IPS-18a (cell line): ENCODE measurements around the gene ZBTB20.

Experiments
- H3K27ac ChIP-seq: one replicate; pipeline ENCODE4 v1.5.1; 2013; ENCODE audit warnings: low read length
- H3K27me3 ChIP-seq: one replicate; pipeline ENCODE4 v1.6.1; 2013; ENCODE audit warnings: mild to moderate bottlenecking, low read length; ENCODE audit not compliant: control insufficient read depth, insufficient read depth
- H3K36me3 ChIP-seq: one replicate; pipeline ENCODE4 v1.6.1; 2013; ENCODE audit warnings: low read depth, low read length; ENCODE audit not compliant: control insufficient read depth
- H3K4me1 ChIP-seq: one replicate; pipeline ENCODE4 v1.6.1; 2013; ENCODE audit warnings: low read depth, low read length; ENCODE audit not compliant: control insufficient read depth
- H3K4me3 ChIP-seq: one replicate; pipeline ENCODE4 v1.5.1; 2013; ENCODE audit warnings: low read length
- H3K9ac ChIP-seq: one replicate; pipeline ENCODE4 v1.6.1; 2013; ENCODE audit warnings: mild to moderate bottlenecking, low read length, moderate library complexity
- H3K9me3 ChIP-seq: one replicate; pipeline ENCODE4 v1.6.1; 2013; ENCODE audit warnings: low read depth, low read length; ENCODE audit not compliant: control insufficient read depth

Gene ZBTB20

GRCh38 chr3:114873591-114873990, 273.5 kb downstream of the ZBTB20 start:
- Histone ChIP-seq H3K36me3 (no peaks in the 10 kb centered on the region), H3K27me3 (no peaks in the 10 kb centered on the region), H3K9ac (no peak overlapping the region), H3K4me3 (no peak overlapping the region), H3K9me3 (no peaks in the 10 kb centered on the region), H3K27ac (no peak overlapping the region), H3K4me1 (peaks cover 11% of the 10 kb centered on the region)

- no peaks in the 10 kb centered on the region for H3K9me3 ChIP-seq
- H3K4me1 ChIP-seq: peaks cover under 1% of the 10 kb centered on the region
- no peak overlapping the region for H3K27ac ChIP-seq
- no peak overlapping the region for H3K9ac ChIP-seq
- no peak overlapping the region for H3K4me3 ChIP-seq
- H3K27me3 ChIP-seq: no peaks in the 10 kb centered on the region
- H3K36me3 ChIP-seq: no peaks in the 10 kb centered on the region
These were observed 274.5 kb downstream of the ZBTB20 start for GRCh38 chr3:114872588-114872987.

- Histone ChIP-seq H3K4me3 (no peak overlapping the region), H3K9me3 (no peaks in the 10 kb centered on the region), H3K27me3 (no peaks in the 10 kb centered on the region), H3K36me3 (no peaks in the 10 kb centered on the region), H3K9ac (no peak overlapping the region), H3K4me1 (no peaks in the 10 kb centered on the region), H3K27ac (no peak overlapping the region)
These were observed 275.0 kb downstream of the ZBTB20 start for GRCh38 chr3:114872050-114872449.

- Histone ChIP-seq H3K9me3 (no peaks in the 10 kb centered on the region), H3K4me3 (no peak overlapping the region)
These were observed 279.1 kb downstream of the ZBTB20 start for GRCh38 chr3:114867835-114868503.

GRCh38 chr3:114867359-114867758, 279.7 kb downstream of the ZBTB20 start:
- no peak overlapping the region for H3K27ac ChIP-seq
- H3K9me3 ChIP-seq: no peaks in the 10 kb centered on the region
- H3K27me3 ChIP-seq: no peaks in the 10 kb centered on the region
- H3K36me3 ChIP-seq: no peaks in the 10 kb centered on the region
- H3K9ac ChIP-seq: no peak overlapping the region
- no peak overlapping the region for H3K4me3 ChIP-seq
- peaks cover 10% of the 10 kb centered on the region for H3K4me1 ChIP-seq

More at GRCh38 chr3:114867835-114868503, 279.1 kb downstream of the ZBTB20 start:
- peaks cover 10% of the 10 kb centered on the region for H3K4me1 ChIP-seq
- H3K9ac ChIP-seq: no peak overlapping the region
- H3K36me3 ChIP-seq: no peaks in the 10 kb centered on the region
- no peak overlapping the region for H3K27ac ChIP-seq
- H3K27me3 ChIP-seq: no peaks in the 10 kb centered on the region

GRCh38 chr3:114866430-114866829, 280.7 kb downstream of the ZBTB20 start:
- H3K36me3 ChIP-seq: no peaks in the 10 kb centered on the region
- no peak overlapping the region for H3K4me3 ChIP-seq
- H3K4me1 ChIP-seq: peaks cover 10% of the 10 kb centered on the region
- no peaks in the 10 kb centered on the region for H3K27me3 ChIP-seq
- no peaks in the 10 kb centered on the region for H3K9me3 ChIP-seq
- no peak overlapping the region for H3K9ac ChIP-seq
- no peak overlapping the region for H3K27ac ChIP-seq

- no peak overlapping the region for H3K27ac ChIP-seq
- H3K4me3 ChIP-seq: no peak overlapping the region
- no peak overlapping the region for H3K9ac ChIP-seq
- H3K9me3 ChIP-seq: no peaks in the 10 kb centered on the region
- no peaks in the 10 kb centered on the region for H3K27me3 ChIP-seq
- H3K36me3 ChIP-seq: no peaks in the 10 kb centered on the region
- H3K4me1 ChIP-seq: peaks cover 10% of the 10 kb centered on the region
These were observed 282.1 kb downstream of the ZBTB20 start for GRCh38 chr3:114864970-114865369.

- Histone ChIP-seq H3K4me1 (peaks cover 10% of the 10 kb centered on the region), H3K4me3 (no peak overlapping the region), H3K9ac (no peak overlapping the region), H3K27me3 (no peaks in the 10 kb centered on the region), H3K9me3 (no peaks in the 10 kb centered on the region), H3K27ac (no peak overlapping the region), H3K36me3 (no peaks in the 10 kb centered on the region)
These were observed 283.2 kb downstream of the ZBTB20 start for GRCh38 chr3:114863848-114864247.

GRCh38 chr3:114861666-114862065, 285.4 kb downstream of the ZBTB20 start:
- Histone ChIP-seq H3K4me1 (peaks cover 19% of the 10 kb centered on the region), H3K4me3 (no peak overlapping the region), H3K9ac (no peak overlapping the region), H3K9me3 (no peaks in the 10 kb centered on the region), H3K36me3 (no peaks in the 10 kb centered on the region), H3K27ac (no peak overlapping the region), H3K27me3 (no peaks in the 10 kb centered on the region)

- H3K9ac ChIP-seq: no peak overlapping the region
- H3K4me3 ChIP-seq: no peak overlapping the region
- H3K27ac ChIP-seq: no peak overlapping the region
- H3K4me1 ChIP-seq: peaks cover 14% of the 10 kb centered on the region
- H3K27me3 ChIP-seq: no peaks in the 10 kb centered on the region
- no peaks in the 10 kb centered on the region for H3K9me3 ChIP-seq
- no peaks in the 10 kb centered on the region for H3K36me3 ChIP-seq
These were observed 286.6 kb downstream of the ZBTB20 start for GRCh38 chr3:114860531-114860930.

- Histone ChIP-seq H3K27me3 (no peaks in the 10 kb centered on the region), H3K27ac (no peak overlapping the region), H3K9me3 (no peaks in the 10 kb centered on the region), H3K36me3 (no peaks in the 10 kb centered on the region), H3K9ac (no peak overlapping the region), H3K4me3 (no peak overlapping the region), H3K4me1 (peaks cover 14% of the 10 kb centered on the region)
These were observed 288.8 kb downstream of the ZBTB20 start for GRCh38 chr3:114858329-114858728.

- Histone ChIP-seq H3K4me3 (no peak overlapping the region), H3K27me3 (no peaks in the 10 kb centered on the region), H3K27ac (no peak overlapping the region), H3K9ac (no peak overlapping the region), H3K9me3 (no peaks in the 10 kb centered on the region), H3K36me3 (no peaks in the 10 kb centered on the region), H3K4me1 (peaks cover 14% of the 10 kb centered on the region)
These were observed 289.8 kb downstream of the ZBTB20 start for GRCh38 chr3:114857299-114857701.
